Nucleus accumbens (tissue), 56 donors: Measurements from ENCODE around the gene RXYLT1.
"Not testable (repeated sequence)": the region's sequence is repeated elsewhere in the genome, so short reads cannot be mapped to it uniquely, and the experiment has no call there.

Experiments used
- DNase-seq, 56 donors: peaks; one replicate each; lab custom pipeline; 2025; lab: John Stamatoyannopoulos, UW

The RXYLT1 gene

GRCh38 chr12:63779498-63780481 lies at the start of gene RXYLT1:
Gene RXYLT1 (plus strand): TSS chr12:63779909. CDS start chr12:63779961, 52 bp downstream.
- DNase-seq, result peak in 55 of 56 donors; percentile 50 to 95 (median 87)

GRCh38 chr12:63732779-63733178 lies 46.9 kb upstream of the RXYLT1 start:
- DNase-seq, result not testable (repeated sequence)

GRCh38 chr12:63733585-63733984 lies 46.1 kb upstream of the RXYLT1 start:
- DNase-seq, result not testable (repeated sequence)

- DNase-seq, result not testable (repeated sequence)
Observed at GRCh38 chr12:63740551-63740950, 39.2 kb upstream of the RXYLT1 start.

GRCh38 chr12:63741431-63741830 lies 38.3 kb upstream of the RXYLT1 start:
- DNase-seq, result not testable (repeated sequence)

GRCh38 chr12:63744110-63744509 lies 35.6 kb upstream of the RXYLT1 start:
- DNase-seq, result not testable (repeated sequence)

GRCh38 chr12:63746470-63746869 lies 33.2 kb upstream of the RXYLT1 start:
- DNase-seq, result not testable (repeated sequence)

GRCh38 chr12:63747136-63747535 lies 32.6 kb upstream of the RXYLT1 start:
- DNase-seq, result not testable (repeated sequence)

- no peak for DNase-seq
Observed at GRCh38 chr12:63747553-63747952, 32.2 kb upstream of the RXYLT1 start.

- DNase-seq, result no peak
Observed at GRCh38 chr12:63752283-63752682, 27.4 kb upstream of the RXYLT1 start.

- DNase-seq, result no peak
Observed at GRCh38 chr12:63752841-63753240, 26.9 kb upstream of the RXYLT1 start.

- no peak for DNase-seq
Observed at GRCh38 chr12:63753743-63754142, 26.0 kb upstream of the RXYLT1 start.

GRCh38 chr12:63764481-63764880 lies 15.2 kb upstream of the RXYLT1 start:
- no peak for DNase-seq

GRCh38 chr12:63766498-63766897 lies 13.2 kb upstream of the RXYLT1 start:
- DNase-seq, result no peak

GRCh38 chr12:63770375-63770774 lies 9.3 kb upstream of the RXYLT1 start:
- no peak for DNase-seq

- no peak for DNase-seq
Observed at GRCh38 chr12:63777340-63777739, 2.4 kb upstream of the RXYLT1 start.

- DNase-seq, result no peak
Observed at GRCh38 chr12:63782466-63782865, 2.8 kb downstream of the RXYLT1 start.

GRCh38 chr12:63787306-63787705 lies 7.6 kb downstream of the RXYLT1 start:
- no peak for DNase-seq

GRCh38 chr12:63790608-63790945 lies 10.9 kb downstream of the RXYLT1 start:
- DNase-seq, result no peak

- DNase-seq, result no peak
Observed at GRCh38 chr12:63792338-63792737, 12.6 kb downstream of the RXYLT1 start.

GRCh38 chr12:63795032-63795687 lies 15.5 kb downstream of the RXYLT1 start:
- no peak for DNase-seq

GRCh38 chr12:63795944-63796343 lies 16.2 kb downstream of the RXYLT1 start:
- no peak for DNase-seq
